ENCODE measurements around the gene ZNF674.
"Not testable (repeated sequence)": the region's sequence is repeated elsewhere in the genome, so short reads cannot be mapped to it uniquely, and the experiment has no call there.

Gene ZNF674

GRCh38 chrX:46460801-46461659, 84.2 kb downstream of the ZNF674 start:
- DNase-seq = not testable (repeated sequence)

GRCh38 chrX:46459603-46460002, 85.6 kb downstream of the ZNF674 start:
- DNase-seq = no peak

- no peak for DNase-seq
Measured at GRCh38 chrX:46456125-46456922, 88.9 kb downstream of the ZNF674 start.
